HS-5 (cell line): ENCODE data around the gene C2orf76.
A peak's percentile ranks its signal among the peaks of the same experiment; 100 is the strongest.

Source experiments
- DNase-seq: peaks from one replicate; pipeline ENCODE4 v3.0.0-alpha.2; 2012; ENCODE audit warnings: low read depth

The C2orf76 gene

GRCh38 chr2:119263025-119263424 lies 103.6 kb downstream of the C2orf76 start:
- DNase-seq: no peak

GRCh38 chr2:119261493-119262225 lies 105.0 kb downstream of the C2orf76 start:
- no peak for DNase-seq

- no peak for DNase-seq
Observed at GRCh38 chr2:119260646-119261492, 105.8 kb downstream of the C2orf76 start.

- DNase-seq: no peak
Observed at GRCh38 chr2:119259296-119259860, 107.3 kb downstream of the C2orf76 start.

GRCh38 chr2:119257198-119257597 lies 109.4 kb downstream of the C2orf76 start:
- no peak for DNase-seq

GRCh38 chr2:119256582-119256921 lies 110.1 kb downstream of the C2orf76 start:
- DNase-seq: no peak

- DNase-seq: peak; percentile 98
Observed at GRCh38 chr2:119255760-119256581, 110.7 kb downstream of the C2orf76 start.

- no peak for DNase-seq
Observed at GRCh38 chr2:119254601-119255080, 112.0 kb downstream of the C2orf76 start.

- DNase-seq: no peak
Observed at GRCh38 chr2:119253760-119254600, 112.7 kb downstream of the C2orf76 start.

GRCh38 chr2:119253114-119253702 lies 113.4 kb downstream of the C2orf76 start:
- no peak for DNase-seq
